NT2/D1 (cell line): ENCODE data around the gene IKZF3.

Source experiments
- YY1 ChIP-seq: IDR thresholded peaks from 2 replicates; pipeline ENCODE4 v1.6.1; 2011; ENCODE audit not compliant: insufficient read length, insufficient read depth
- ZNF274 ChIP-seq: IDR thresholded peaks from 2 replicates; pipeline ENCODE4 v1.6.1; 2011; ENCODE audit warnings: mild to moderate bottlenecking, low read depth, low read length

DNA sequence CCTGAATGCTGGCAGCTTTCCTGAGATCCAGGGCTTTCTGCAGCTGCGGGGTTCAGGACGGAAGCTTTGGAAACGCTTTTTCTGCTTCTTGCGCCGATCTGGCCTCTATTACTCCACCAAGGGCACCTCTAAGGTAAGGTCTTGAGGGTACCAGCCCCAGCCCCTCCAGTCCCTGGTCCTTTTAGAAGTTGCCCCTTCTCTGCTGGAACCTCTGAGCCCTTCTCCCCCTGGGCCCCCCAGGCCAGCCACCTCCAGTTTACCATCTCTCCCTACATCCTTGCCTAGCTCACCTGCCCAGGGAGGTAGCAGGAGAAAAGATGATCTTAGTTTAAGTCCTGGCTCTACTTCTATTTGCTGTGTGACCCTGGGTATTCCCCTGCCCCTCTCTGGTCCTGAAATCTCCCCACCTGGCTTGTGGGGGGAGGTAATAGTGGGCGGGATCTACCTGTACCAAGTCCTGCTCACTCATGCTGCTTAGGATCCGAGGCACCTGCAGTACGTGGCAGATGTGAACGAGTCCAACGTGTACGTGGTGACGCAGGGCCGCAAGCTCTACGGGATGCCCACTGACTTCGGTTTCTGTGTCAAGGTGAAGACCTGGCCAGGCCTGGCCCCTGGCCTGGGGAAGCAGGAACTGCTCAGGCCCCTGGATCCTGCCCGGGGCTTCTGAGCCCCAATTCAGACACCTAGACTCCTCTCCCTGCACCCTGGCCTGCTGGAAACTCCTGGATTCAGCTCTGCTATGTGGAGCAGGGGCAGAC, 119.9 kb downstream of the IKZF3 start:
- no peak for TF ChIP-seq ZNF274
- TF ChIP-seq YY1: no peak
